ENCODE data around the gene CDK12.
"Not testable (repeated sequence)": the region's sequence is repeated elsewhere in the genome, so short reads cannot be mapped to it uniquely, and the experiment has no call there.

The CDK12 gene

GRCh38 chr17:39461113-39461925 is at the start of gene CDK12:
TSS of gene CDK12 (plus strand) at chr17:39461486. CDS start at chr17:39462072, 586 bp downstream.
- DNase-seq (ENCODE audit: low read depth, low spot score): peak; percentile 97
- H3K27ac ChIP-seq: peak within 1 kb of the TSS; percentile 93

GRCh38 chr17:39416141-39416540 is 45.1 kb upstream of the CDK12 start:
- H3K27ac ChIP-seq: no peak overlapping the region
- DNase-seq (ENCODE audit: low read depth, low spot score): no peak

- DNase-seq (ENCODE audit: low read depth, low spot score): no peak
- H3K27ac ChIP-seq: no peak overlapping the region
Observed at GRCh38 chr17:39429600-39429999, 31.7 kb upstream of the CDK12 start.

GRCh38 chr17:39439868-39440267 is 21.4 kb upstream of the CDK12 start:
- H3K27ac ChIP-seq; DNase-seq (ENCODE audit: low read depth, low spot score): not testable (repeated sequence)

- DNase-seq (ENCODE audit: low read depth, low spot score): no peak
- no peak overlapping the region for H3K27ac ChIP-seq
Observed at GRCh38 chr17:39443326-39443725, 18.0 kb upstream of the CDK12 start.

GRCh38 chr17:39447561-39447960 is 13.7 kb upstream of the CDK12 start:
- DNase-seq (ENCODE audit: low read depth, low spot score): no peak
- no peak overlapping the region for H3K27ac ChIP-seq

GRCh38 chr17:39450051-39450450 is 11.2 kb upstream of the CDK12 start:
- no peak overlapping the region for H3K27ac ChIP-seq
- no peak for DNase-seq (ENCODE audit: low read depth, low spot score)

- H3K27ac ChIP-seq: peak within 1 kb of the TSS; percentile 68
- DNase-seq (ENCODE audit: low read depth, low spot score): peak; percentile 92
Observed at GRCh38 chr17:39450847-39451581, 10.3 kb upstream of the CDK12 start, which contains the start of gene MED1. TSS of gene MED1 (minus strand) at chr17:39451263. CDS start at chr17:39451062, 201 bp downstream.

- no peak overlapping the region for H3K27ac ChIP-seq
- no peak for DNase-seq (ENCODE audit: low read depth, low spot score)
Observed at GRCh38 chr17:39455919-39456318, 5.4 kb upstream of the CDK12 start.

GRCh38 chr17:39461926-39462569 is 762 bp downstream of the CDK12 start:
- DNase-seq (ENCODE audit: low read depth, low spot score): no peak
- peak overlapping the region; percentile 93 for H3K27ac ChIP-seq

- peak overlapping the region; percentile 93 for H3K27ac ChIP-seq
- DNase-seq (ENCODE audit: low read depth, low spot score): no peak
Observed at GRCh38 chr17:39462631-39463375, 1.5 kb downstream of the CDK12 start.

- DNase-seq (ENCODE audit: low read depth, low spot score); H3K27ac ChIP-seq: not testable (repeated sequence)
Observed at GRCh38 chr17:39464639-39465181, 3.4 kb downstream of the CDK12 start.

GRCh38 chr17:39468610-39469009 is 7.3 kb downstream of the CDK12 start:
- not testable (repeated sequence) for H3K27ac ChIP-seq; DNase-seq (ENCODE audit: low read depth, low spot score)

- H3K27ac ChIP-seq: no peak overlapping the region
Observed at GRCh38 chr17:39473310-39473709, 12.0 kb downstream of the CDK12 start.

GRCh38 chr17:39479631-39480030 is 18.3 kb downstream of the CDK12 start:
- DNase-seq (ENCODE audit: low read depth, low spot score); H3K27ac ChIP-seq: not testable (repeated sequence)

More at GRCh38 chr17:39473310-39473709, 12.0 kb downstream of the CDK12 start:
- DNase-seq (ENCODE audit: low read depth, low spot score): no peak

GRCh38 chr17:39483506-39483905 is 22.2 kb downstream of the CDK12 start:
- no peak overlapping the region for H3K27ac ChIP-seq
- DNase-seq (ENCODE audit: low read depth, low spot score): no peak

GRCh38 chr17:39484178-39484577 is 22.9 kb downstream of the CDK12 start:
- no peak overlapping the region for H3K27ac ChIP-seq
- no peak for DNase-seq (ENCODE audit: low read depth, low spot score)

GRCh38 chr17:39485555-39485954 is 24.3 kb downstream of the CDK12 start:
- H3K27ac ChIP-seq: peak overlapping the region; percentile 85
- DNase-seq (ENCODE audit: low read depth, low spot score): peak; percentile 83

- H3K27ac ChIP-seq: peak overlapping the region; percentile 85
- no peak for DNase-seq (ENCODE audit: low read depth, low spot score)
Observed at GRCh38 chr17:39486242-39486641, 25.0 kb downstream of the CDK12 start.

GRCh38 chr17:39487490-39487889 is 26.2 kb downstream of the CDK12 start:
- not testable (repeated sequence) for DNase-seq (ENCODE audit: low read depth, low spot score)
- peak overlapping the region; percentile 85 for H3K27ac ChIP-seq
